Tibial nerve (tissue), 4 donors: Measurements from ENCODE around the gene ANXA11. TPM values are rescaled to one million over a fixed set of nuclear protein-coding genes. Genes with fewer than 3 reads are reported as not detected.

ENCODE experiments used
- DNase-seq, 2 donors: peaks; one replicate each; pipeline ENCODE4 v3.0.0-alpha.2; 2019; ENCODE audit warnings: low spot score in 2 of 2
- H3K27ac ChIP-seq, 4 donors: fragments of 200-600 bp; sonication (generic) in 3 of 4; one replicate each; pipeline ENCODE4 v1.5.1; 2017 to 2019; ENCODE audit warnings: mild to moderate bottlenecking in 1 of 4
- H3K27me3 ChIP-seq, 2 donors: fragments of 200-600 bp; sonication (generic) in 1 of 2; one replicate each; pipeline versions ENCODE4 v1.5.1 to v1.6.0; 2017 to 2019
- H3K36me3 ChIP-seq, 3 donors: fragments of 200-600 bp; sonication (generic); one replicate each; pipeline ENCODE4 v1.5.1; 2018 to 2019
- H3K4me1 ChIP-seq, 4 donors: fragments of 200-600 bp; sonication (generic) in 3 of 4; one replicate each; pipeline ENCODE4 v1.5.1; 2017 to 2019
- H3K4me3 ChIP-seq, 4 donors: fragments of 200-600 bp; sonication (generic) in 3 of 4; one replicate each; pipeline ENCODE4 v1.5.1; 2017 to 2019; ENCODE audit warnings: mild to moderate bottlenecking in 1 of 4, moderate library complexity in 1 of 4
- H3K9me3 ChIP-seq, 4 donors: fragments of 200-600 bp; sonication (generic) in 3 of 4; one replicate each; pipeline ENCODE4 v1.5.1; 2017 to 2019
- CTCF ChIP-seq, 5 experiments: fragments of 200-600 bp in 3 of 5; fragments of 450-650 bp in 2 of 5; sonication (generic) in 3 of 5; IDR thresholded peaks; one replicate each; pipeline ENCODE4 v1.5.1; 2016 to 2019; ENCODE audit warnings: antibody characterized with exemption in 5 of 5, mild to moderate bottlenecking in 3 of 5, moderate library complexity in 2 of 5
- EP300 ChIP-seq, 2 donors: sonication (generic); formaldehyde crosslinking; IDR thresholded peaks; one replicate each; pipeline ENCODE4 v1.6.1; 2017; ENCODE audit warnings: antibody characterized with exemption in 2 of 2, mild to moderate bottlenecking in 1 of 2
- POLR2A ChIP-seq, 2 donors: fragments of 450-650 bp; IDR thresholded peaks; one replicate each; pipeline ENCODE4 v1.6.1; 2017; ENCODE audit warnings: antibody characterized with exemption in 2 of 2, mild to moderate bottlenecking in 2 of 2, moderate library complexity in 2 of 2
- WGBS, 2 donors: methylation state at CpG; one replicate each; pipeline ENCODE4 v1.1.5; 2018; 5-methylcytosine and 5-hydroxymethylcytosine counted together
- small RNA-seq: library from RNA; depleted of rRNA; stranded (forward); fragments of <200 nt; gene quantifications from one replicate; pipeline ENCODE3, GENCODE V24; 2016
- total RNA-seq, 4 donors: library from RNA; depleted of rRNA; stranded (reverse); fragments of >200 nt; gene quantifications; one replicate each; pipeline ENCODE4 v1.1.0, GENCODE V29; 2016

Gene ANXA11
- total RNA-seq, 4 donors from 2014 or later, result 99.8 to 128 (median 113) TPM

- TF ChIP-seq POLR2A (IDR thresholded peaks at IDR 0.05), result no peak
- no peak for TF ChIP-seq EP300 (IDR thresholded peaks at IDR 0.05)
- no peak for TF ChIP-seq CTCF (IDR thresholded peaks at IDR 0.05)
- Histone ChIP-seq H3K27me3 (no peaks in the 10 kb centered on the region), H3K4me3 (no peak overlapping the region), H3K9me3 (peaks cover 0 to 19% (median 4%) of the 10 kb centered on the region in 4 donors), H3K36me3 (no peaks in the 10 kb centered on the region), H3K27ac (no peak overlapping the region), H3K4me1 (peaks cover 0 to 31% (median 9%) of the 10 kb centered on the region in 4 donors)
- no peak for DNase-seq
- WGBS, 2 donors, result 92 to 95% methylated on average over 8 of the region's 8 CpGs
These were observed 96.6 kb downstream of the ANXA11 start for GRCh38 chr10:80108576-80109239.

GRCh38 chr10:80104066-80104926, 101.0 kb downstream of the ANXA11 start:
- peaks cover 0 to 21% (median 5%) of the 10 kb centered on the region in 4 donors for H3K4me1 ChIP-seq
- 36 to 37% methylated on average over 10 of the region's 10 CpGs for WGBS, 2 donors
- no peak for TF ChIP-seq CTCF (IDR thresholded peaks at IDR 0.05)
- no peak for TF ChIP-seq POLR2A (IDR thresholded peaks at IDR 0.05)
- peak overlapping the region in 2 of 4 donors; percentile 68 to 70 for H3K27ac ChIP-seq
- peaks cover 0 to 13% (median 4%) of the 10 kb centered on the region in 4 donors for H3K9me3 ChIP-seq
- peak in 1 of 2 donors; percentile 25 for DNase-seq
- H3K4me3 ChIP-seq, result no peak overlapping the region
- H3K36me3 ChIP-seq, result no peaks in the 10 kb centered on the region
- H3K27me3 ChIP-seq, result no peaks in the 10 kb centered on the region

Small RNA genes within 50 kb of the gene (small RNA-seq; reads per million reads assigned to genes)
- not detected for gene RPS12P2

Other genes with a start within 250 kb of the ANXA11 start
- gene TMEM254, start 126.9 kb downstream of the ANXA11 start, total RNA-seq, result 10 to 100 TPM in 3 of 4 donors, 1 to 10 TPM in 1; 8.0 to 18.8 (median 14.1) TPM
- gene PLAC9, start 72.8 kb downstream of the ANXA11 start, total RNA-seq, result 100 to 1,000 TPM in 3 of 4 donors, 10 to 100 TPM in 1; 63.3 to 199 (median 140) TPM
- gene MAT1A, start 84.1 kb upstream of the ANXA11 start, total RNA-seq, result not detected
- not detected for gene DYDC1, start 151.2 kb upstream of the ANXA11 start, total RNA-seq
- gene DYDC2, start 151.2 kb upstream of the ANXA11 start, total RNA-seq, result not detected
- 100 to 1,000 TPM in 3 of 4 donors, 10 to 100 TPM in 1; 94.5 to 176 (median 128) TPM for gene PRXL2A, start 203.0 kb upstream of the ANXA11 start, total RNA-seq
- gene TSPAN14, start 248.8 kb upstream of the ANXA11 start, total RNA-seq, result 100 to 1,000 TPM; 123 to 163 (median 150) TPM